ENCODE data around the gene PPP6R3. TPM values are rescaled to one million over a fixed set of nuclear protein-coding genes. Genes with fewer than 3 reads are reported as not detected.

The PPP6R3 gene
- total RNA-seq, 2 experiments from 2014 or later, result 95.4 to 103 TPM

GRCh38 chr11:68664906-68665305 is 204.4 kb downstream of the PPP6R3 start:
- TF ChIP-seq CTCF (IDR thresholded peaks at IDR 0.05), result no peak
- Mint-ChIP-seq H3K36me3 (ENCODE audit: low read depth) (no peaks in the 10 kb centered on the region), H3K4me1 (ENCODE audit: low read depth) (no peaks in the 10 kb centered on the region), H3K27me3 (peaks cover 6% of the 10 kb centered on the region), H3K27ac (no peak overlapping the region), H3K4me3 (no peak overlapping the region), H3K9me3 (no peaks in the 10 kb centered on the region)
- ChIA-PET POLR2A (no interaction called here), CTCF (no interaction called here)
- intact Hi-C loops (cut with micrococcal nuclease), result no loop called here
- no peak for ATAC-seq
- DNase-seq, result no peak

Other genes with a start within 250 kb of the PPP6R3 start
- 10 to 100 TPM; 16.9 to 17.9 TPM for gene KMT5B, start 247.5 kb upstream of the PPP6R3 start, total RNA-seq
- 10 to 100 TPM; 38.0 to 40.7 TPM for gene C11orf24, start 188.8 kb upstream of the PPP6R3 start, total RNA-seq
- gene LRP5, start 148.2 kb upstream of the PPP6R3 start, total RNA-seq, result 10 to 100 TPM; 10.5 to 15.3 TPM
- 1 to 10 TPM; 2.2 to 3.8 TPM for gene GAL, start 223.8 kb downstream of the PPP6R3 start, total RNA-seq

Data from activated CD8-positive, alpha-beta T cell treated with anti-CD3 and anti-CD28 coated beads for 36 hours (primary cell).